ENCODE data around the gene PLXNB3. TPM values are rescaled to one million over a fixed set of nuclear protein-coding genes. Genes with fewer than 3 reads are reported as not detected.

The PLXNB3 gene
- total RNA-seq, 1 experiment from 2014 or later, result 41.4 TPM

- ChIA-PET CTCF (no interaction called here), POLR2A (ENCODE audit: unreplicated experiment) (no interaction called here)
- H3K9me2 ChIP-seq (ENCODE audit: insufficient read depth), result no peaks in the 10 kb centered on the region
- H3K4me3 ChIP-seq, result no peak overlapping the region
- no peaks in the 10 kb centered on the region for H3K27me3 ChIP-seq (ENCODE audit: insufficient read depth, low read depth)
- no peaks in the 10 kb centered on the region for H4K20me1 ChIP-seq (ENCODE audit: insufficient read depth)
- no TSS peak for BruUV-seq (replicated peaks)
- H2AFZ ChIP-seq, result no peak overlapping the region
- peaks cover 37% of the 10 kb centered on the region for H3K4me1 ChIP-seq (replicated peaks; ENCODE audit: insufficient read depth)
- intact Hi-C loops (cut with micrococcal nuclease; ENCODE audit: unreplicated experiment), result no loop called here
- H3K27ac ChIP-seq, result no peak overlapping the region
- H3K36me3 ChIP-seq (ENCODE audit: low read depth), result peaks cover 13% of the 10 kb centered on the region; the same call in 1 of the 2 replicates
- TF ChIP-seq, protein P1, sequence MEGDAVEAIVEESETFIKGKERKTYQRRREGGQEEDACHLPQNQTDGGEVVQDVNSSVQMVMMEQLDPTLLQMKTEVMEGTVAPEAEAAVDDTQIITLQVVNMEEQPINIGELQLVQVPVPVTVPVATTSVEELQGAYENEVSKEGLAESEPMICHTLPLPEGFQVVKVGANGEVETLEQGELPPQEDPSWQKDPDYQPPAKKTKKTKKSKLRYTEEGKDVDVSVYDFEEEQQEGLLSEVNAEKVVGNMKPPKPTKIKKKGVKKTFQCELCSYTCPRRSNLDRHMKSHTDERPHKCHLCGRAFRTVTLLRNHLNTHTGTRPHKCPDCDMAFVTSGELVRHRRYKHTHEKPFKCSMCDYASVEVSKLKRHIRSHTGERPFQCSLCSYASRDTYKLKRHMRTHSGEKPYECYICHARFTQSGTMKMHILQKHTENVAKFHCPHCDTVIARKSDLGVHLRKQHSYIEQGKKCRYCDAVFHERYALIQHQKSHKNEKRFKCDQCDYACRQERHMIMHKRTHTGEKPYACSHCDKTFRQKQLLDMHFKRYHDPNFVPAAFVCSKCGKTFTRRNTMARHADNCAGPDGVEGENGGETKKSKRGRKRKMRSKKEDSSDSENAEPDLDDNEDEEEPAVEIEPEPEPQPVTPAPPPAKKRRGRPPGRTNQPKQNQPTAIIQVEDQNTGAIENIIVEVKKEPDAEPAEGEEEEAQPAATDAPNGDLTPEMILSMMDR (conservative IDR thresholded peaks at IDR 0.05), result no peak
- no peak for TF ChIP-seq EZH2 (IDR thresholded peaks at IDR 0.05; ENCODE audit: low read depth)
- H3K9me3 ChIP-seq (ENCODE audit: insufficient read depth, low read depth), result no peaks in the 10 kb centered on the region
- no peak overlapping the region for H3K4me2 ChIP-seq
- no peak for DNase-seq
- peaks cover 20% of the 10 kb centered on the region for H3K79me2 ChIP-seq (ENCODE audit: low read depth)
- H3F3A ChIP-seq (ENCODE audit: insufficient read depth, low read depth), result peaks cover 28% of the 10 kb centered on the region
These were observed 30.3 kb upstream of the PLXNB3 start for GRCh38 chrX:153733651-153734240.

GRCh38 chrX:153734871-153735270 lies 29.2 kb upstream of the PLXNB3 start:
- TF ChIP-seq, protein P1 (conservative IDR thresholded peaks at IDR 0.05), result no peak
- no peak for TF ChIP-seq EZH2 (IDR thresholded peaks at IDR 0.05; ENCODE audit: low read depth)
- Histone ChIP-seq H3K27ac (no peak overlapping the region), H3F3A (ENCODE audit: insufficient read depth, low read depth) (peaks cover 28% of the 10 kb centered on the region), H3K36me3 (ENCODE audit: low read depth) (peaks cover 13% of the 10 kb centered on the region; the same call in 1 of the 2 replicates), H3K4me1 (replicated peaks; ENCODE audit: insufficient read depth) (peaks cover 35% of the 10 kb centered on the region), H2AFZ (no peak overlapping the region), H3K4me3 (no peak overlapping the region), H4K20me1 (ENCODE audit: insufficient read depth) (no peaks in the 10 kb centered on the region), H3K27me3 (ENCODE audit: insufficient read depth, low read depth) (no peaks in the 10 kb centered on the region), H3K79me2 (ENCODE audit: low read depth) (peaks cover 9% of the 10 kb centered on the region), H3K4me2 (no peak overlapping the region), H3K9me3 (ENCODE audit: insufficient read depth, low read depth) (no peaks in the 10 kb centered on the region), H3K9me2 (ENCODE audit: insufficient read depth) (no peaks in the 10 kb centered on the region)
- DNase-seq, result no peak
- no TSS peak for BruUV-seq (replicated peaks)
- ChIA-PET POLR2A (ENCODE audit: unreplicated experiment) (no interaction called here), CTCF (no interaction called here)
- intact Hi-C loops (cut with micrococcal nuclease; ENCODE audit: unreplicated experiment), result no loop called here

DNA sequence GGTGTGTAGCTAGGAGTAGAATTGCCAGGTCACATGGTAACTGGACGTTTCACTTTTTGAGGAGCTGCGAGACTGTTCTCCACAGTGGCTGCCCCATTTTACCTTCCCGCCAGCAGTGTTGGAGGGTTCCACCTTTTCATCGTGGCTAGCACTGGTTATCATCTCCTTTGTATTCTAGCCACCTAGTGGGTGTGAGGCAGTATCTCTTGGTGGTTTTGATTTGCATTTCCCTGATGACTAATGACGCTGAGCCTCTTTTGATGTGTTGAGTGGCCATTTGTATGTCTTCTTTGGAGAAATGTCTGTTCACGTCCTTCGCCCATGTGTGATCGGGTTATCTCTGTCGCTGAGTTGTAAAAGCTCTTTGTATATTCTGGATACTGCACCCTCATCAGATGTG lies 28.8 kb upstream of the PLXNB3 start:
- H3K9me3 ChIP-seq (ENCODE audit: insufficient read depth, low read depth), result no peaks in the 10 kb centered on the region
- peaks cover 5% of the 10 kb centered on the region; the same call in 1 of the 2 replicates for H3K79me2 ChIP-seq (ENCODE audit: low read depth)
- peaks cover 26% of the 10 kb centered on the region for H3F3A ChIP-seq (ENCODE audit: insufficient read depth, low read depth)
- H4K20me1 ChIP-seq (ENCODE audit: insufficient read depth), result no peaks in the 10 kb centered on the region
- no peaks in the 10 kb centered on the region for H3K9me2 ChIP-seq (ENCODE audit: insufficient read depth)
- H3K4me1 ChIP-seq (replicated peaks; ENCODE audit: insufficient read depth), result peaks cover 31% of the 10 kb centered on the region
- no TSS peak for BruUV-seq (replicated peaks)
- no peak for DNase-seq
- peaks cover 13% of the 10 kb centered on the region; the same call in 1 of the 2 replicates for H3K36me3 ChIP-seq (ENCODE audit: low read depth)
- POLR2A ChIA-PET (ENCODE audit: unreplicated experiment), result no interaction called here
- no peak overlapping the region for H2AFZ ChIP-seq
- H3K27ac ChIP-seq, result no peak overlapping the region
- no peak overlapping the region for H3K4me3 ChIP-seq
- no peaks in the 10 kb centered on the region for H3K27me3 ChIP-seq (ENCODE audit: insufficient read depth, low read depth)
- no peak for TF ChIP-seq EZH2 (IDR thresholded peaks at IDR 0.05; ENCODE audit: low read depth)
- TF ChIP-seq, protein P1 (conservative IDR thresholded peaks at IDR 0.05), result no peak
- CTCF ChIA-PET, result no interaction called here
- H3K4me2 ChIP-seq, result no peak overlapping the region
- intact Hi-C loops (cut with micrococcal nuclease; ENCODE audit: unreplicated experiment), result no loop called here
